Neuron (in vitro differentiated cells): ENCODE results near the gene KIR2DL1.
"Not testable (repeated sequence)": the region's sequence is repeated elsewhere in the genome, so short reads cannot be mapped to it uniquely, and the experiment has no call there.

ENCODE experiments used
- H2AFZ ChIP-seq: one replicate; pipeline ENCODE4 v1.6.1; 2013; ENCODE audit warnings: low read depth, mild to moderate bottlenecking, inconsistent platforms, low read length, moderate library complexity
- H3K27me3 ChIP-seq: one replicate; pipeline ENCODE4 v1.6.1; 2013; ENCODE audit warnings: low read length; ENCODE audit not compliant: insufficient read depth
- H3K36me3 ChIP-seq: one replicate; pipeline ENCODE4 v1.6.1; 2013; ENCODE audit warnings: low read length; ENCODE audit not compliant: insufficient read depth
- H3K4me1 ChIP-seq: one replicate; pipeline ENCODE4 v1.6.1; 2013; ENCODE audit warnings: low read length; ENCODE audit not compliant: insufficient read depth
- H3K4me3 ChIP-seq: 2 replicates; pipeline ENCODE4 v1.5.1; 2013; ENCODE audit warnings: mild to moderate bottlenecking, low read length, moderate library complexity
- H3K9me3 ChIP-seq: one replicate; pipeline ENCODE4 v1.6.1; 2013; ENCODE audit warnings: low read length

Gene KIR2DL1

GRCh38 chr19:54747614-54748322, 21.8 kb upstream of the KIR2DL1 start:
- H3K27me3 ChIP-seq, H2AFZ ChIP-seq, H3K9me3 ChIP-seq, H3K36me3 ChIP-seq, H3K4me1 ChIP-seq, H3K4me3 ChIP-seq: not testable (repeated sequence)

- not testable (repeated sequence) for H3K27me3 ChIP-seq, H3K36me3 ChIP-seq, H3K4me1 ChIP-seq, H3K9me3 ChIP-seq, H3K4me3 ChIP-seq, H2AFZ ChIP-seq
Observed at GRCh38 chr19:54750276-54750675, 19.3 kb upstream of the KIR2DL1 start.

GRCh38 chr19:54756204-54757110, 13.1 kb upstream of the KIR2DL1 start:
- not testable (repeated sequence) for H3K4me3 ChIP-seq, H3K36me3 ChIP-seq, H3K4me1 ChIP-seq, H3K27me3 ChIP-seq, H3K9me3 ChIP-seq, H2AFZ ChIP-seq

GRCh38 chr19:54758577-54758976, 11.0 kb upstream of the KIR2DL1 start:
- not testable (repeated sequence) for H3K9me3 ChIP-seq, H3K4me1 ChIP-seq, H3K4me3 ChIP-seq

GRCh38 chr19:54764219-54764618, 5.4 kb upstream of the KIR2DL1 start:
- not testable (repeated sequence) for H3K9me3 ChIP-seq, H3K4me1 ChIP-seq, H2AFZ ChIP-seq, H3K27me3 ChIP-seq, H3K4me3 ChIP-seq, H3K36me3 ChIP-seq

More at GRCh38 chr19:54758577-54758976, 11.0 kb upstream of the KIR2DL1 start:
- H2AFZ ChIP-seq, H3K27me3 ChIP-seq, H3K36me3 ChIP-seq: not testable (repeated sequence)

GRCh38 chr19:54766464-54766863, 3.1 kb upstream of the KIR2DL1 start:
- H3K4me1 ChIP-seq, H2AFZ ChIP-seq, H3K4me3 ChIP-seq, H3K36me3 ChIP-seq, H3K27me3 ChIP-seq, H3K9me3 ChIP-seq: not testable (repeated sequence)

GRCh38 chr19:54770511-54770910, 918 bp downstream of the KIR2DL1 start:
- not testable (repeated sequence) for H3K4me3 ChIP-seq, H2AFZ ChIP-seq, H3K4me1 ChIP-seq, H3K9me3 ChIP-seq, H3K27me3 ChIP-seq, H3K36me3 ChIP-seq

GRCh38 chr19:54771018-54771960, 1.7 kb downstream of the KIR2DL1 start:
- H3K36me3 ChIP-seq, H3K4me1 ChIP-seq, H2AFZ ChIP-seq, H3K4me3 ChIP-seq, H3K27me3 ChIP-seq, H3K9me3 ChIP-seq: not testable (repeated sequence)

- not testable (repeated sequence) for H3K4me3 ChIP-seq, H3K36me3 ChIP-seq, H2AFZ ChIP-seq, H3K4me1 ChIP-seq, H3K9me3 ChIP-seq, H3K27me3 ChIP-seq
Observed at GRCh38 chr19:54772666-54773065, 3.1 kb downstream of the KIR2DL1 start.

- not testable (repeated sequence) for H3K27me3 ChIP-seq, H2AFZ ChIP-seq, H3K36me3 ChIP-seq, H3K4me1 ChIP-seq, H3K9me3 ChIP-seq, H3K4me3 ChIP-seq
Observed at GRCh38 chr19:54775095-54775815, 5.7 kb downstream of the KIR2DL1 start.

- not testable (repeated sequence) for H3K4me1 ChIP-seq
Observed at GRCh38 chr19:54775830-54776229, 6.2 kb downstream of the KIR2DL1 start.

GRCh38 chr19:54777851-54778250, 8.3 kb downstream of the KIR2DL1 start:
- not testable (repeated sequence) for H3K9me3 ChIP-seq, H3K4me1 ChIP-seq, H3K4me3 ChIP-seq, H3K27me3 ChIP-seq, H2AFZ ChIP-seq, H3K36me3 ChIP-seq

More at GRCh38 chr19:54775830-54776229, 6.2 kb downstream of the KIR2DL1 start:
- H3K4me3 ChIP-seq, H3K9me3 ChIP-seq, H3K36me3 ChIP-seq, H3K27me3 ChIP-seq, H2AFZ ChIP-seq: not testable (repeated sequence)
